Colonic mucosa (tissue), 4 donors: ENCODE measurements around the gene MOGAT3. TPM values are rescaled to one million over a fixed set of nuclear protein-coding genes. Genes with fewer than 3 reads are reported as not detected.
A peak's percentile ranks its signal among the peaks of the same experiment; 100 is the strongest.

ENCODE experiments used
- DNase-seq: peaks from one replicate; pipeline ENCODE4 v3.0.0-alpha.2; 2020
- H3K27ac ChIP-seq: fragments of 200-600 bp; one replicate; pipeline ENCODE4 v1.8.0; 2021
- H3K27me3 ChIP-seq: fragments of 200-600 bp; one replicate; pipeline ENCODE4 v1.8.0; 2021
- H3K36me3 ChIP-seq: fragments of 200-600 bp; one replicate; pipeline ENCODE4 v1.8.0; 2021
- H3K4me1 ChIP-seq: fragments of 200-600 bp; one replicate; pipeline ENCODE4 v1.8.0; 2021; ENCODE audit warnings: mild to moderate bottlenecking
- H3K4me3 ChIP-seq: fragments of 200-600 bp; one replicate; pipeline ENCODE4 v1.8.0; 2021
- H3K9ac ChIP-seq, 2 donors: one replicate each; pipeline ENCODE4 v1.7.0; 2013; ENCODE audit warnings: control low read depth in 2 of 2, low read depth in 2 of 2, low read length in 2 of 2
- H3K9me3 ChIP-seq: fragments of 200-600 bp; one replicate; pipeline ENCODE4 v1.8.0; 2021
- intact Hi-C: fragments of 100-400 bp; cut with DNase I; formaldehyde crosslinking; loops from one replicate; pipeline ENCODE4 v1.14.1; 2022
- total RNA-seq, 2 donors: library from RNA; stranded (reverse); fragmentation: NEBNext Ultra II Directional in 1 of 2; extraction: Animal tissue kit (Norgen Biotek cat#: 25700) in 1 of 2; gene quantifications; one replicate each; pipeline ENCODE4 v1.2.1, GENCODE V29; 2021
- TF ChIP-seq, protein P1 (sequence below): fragments of 200-600 bp; IDR thresholded peaks from one replicate; pipeline ENCODE4 v1.8.0; 2022; ENCODE audit warnings: antibody characterized with exemption, mild to moderate bottlenecking
- donor health status: healthy.
- donor health status: DM: no; HTN: no; CAD: no.
- donor health status: DM: no; HTN: no; CAD: no.

MOGAT3 gene
- total RNA-seq, 2 donors from 2014 or later: 33.2 to 47.7 TPM

DNA sequence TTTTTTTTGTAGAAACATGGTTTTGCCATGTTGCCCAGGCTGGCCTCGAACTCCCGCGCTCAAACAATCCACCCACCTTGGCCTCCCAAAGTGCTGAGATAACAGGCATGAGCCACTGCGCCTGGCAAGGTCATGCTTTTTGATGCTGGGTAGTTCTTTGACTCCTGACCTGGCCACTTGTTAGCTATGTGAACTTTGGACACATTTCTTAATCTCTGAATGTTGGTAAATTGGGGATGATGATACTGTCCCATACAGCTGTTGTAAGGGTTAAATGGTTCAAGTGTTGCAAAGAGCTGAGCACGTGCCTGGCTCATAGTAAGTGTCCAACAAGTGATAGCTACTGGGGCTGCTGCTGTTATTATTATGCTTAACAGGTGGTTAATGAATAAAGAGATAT is 19.5 kb upstream of the MOGAT3 start:
- Histone ChIP-seq H3K27me3 (no peaks in the 10 kb centered on the region), H3K27ac (no peak overlapping the region), H3K9ac (no peak overlapping the region), H3K36me3 (peaks cover 11% of the 10 kb centered on the region), H3K4me1 (peaks cover 5% of the 10 kb centered on the region), H3K4me3 (no peak overlapping the region), H3K9me3 (no peaks in the 10 kb centered on the region)
- intact Hi-C loops: no loop called here
- DNase-seq: no peak
- TF ChIP-seq, protein P1, sequence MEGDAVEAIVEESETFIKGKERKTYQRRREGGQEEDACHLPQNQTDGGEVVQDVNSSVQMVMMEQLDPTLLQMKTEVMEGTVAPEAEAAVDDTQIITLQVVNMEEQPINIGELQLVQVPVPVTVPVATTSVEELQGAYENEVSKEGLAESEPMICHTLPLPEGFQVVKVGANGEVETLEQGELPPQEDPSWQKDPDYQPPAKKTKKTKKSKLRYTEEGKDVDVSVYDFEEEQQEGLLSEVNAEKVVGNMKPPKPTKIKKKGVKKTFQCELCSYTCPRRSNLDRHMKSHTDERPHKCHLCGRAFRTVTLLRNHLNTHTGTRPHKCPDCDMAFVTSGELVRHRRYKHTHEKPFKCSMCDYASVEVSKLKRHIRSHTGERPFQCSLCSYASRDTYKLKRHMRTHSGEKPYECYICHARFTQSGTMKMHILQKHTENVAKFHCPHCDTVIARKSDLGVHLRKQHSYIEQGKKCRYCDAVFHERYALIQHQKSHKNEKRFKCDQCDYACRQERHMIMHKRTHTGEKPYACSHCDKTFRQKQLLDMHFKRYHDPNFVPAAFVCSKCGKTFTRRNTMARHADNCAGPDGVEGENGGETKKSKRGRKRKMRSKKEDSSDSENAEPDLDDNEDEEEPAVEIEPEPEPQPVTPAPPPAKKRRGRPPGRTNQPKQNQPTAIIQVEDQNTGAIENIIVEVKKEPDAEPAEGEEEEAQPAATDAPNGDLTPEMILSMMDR: no peak

DNA sequence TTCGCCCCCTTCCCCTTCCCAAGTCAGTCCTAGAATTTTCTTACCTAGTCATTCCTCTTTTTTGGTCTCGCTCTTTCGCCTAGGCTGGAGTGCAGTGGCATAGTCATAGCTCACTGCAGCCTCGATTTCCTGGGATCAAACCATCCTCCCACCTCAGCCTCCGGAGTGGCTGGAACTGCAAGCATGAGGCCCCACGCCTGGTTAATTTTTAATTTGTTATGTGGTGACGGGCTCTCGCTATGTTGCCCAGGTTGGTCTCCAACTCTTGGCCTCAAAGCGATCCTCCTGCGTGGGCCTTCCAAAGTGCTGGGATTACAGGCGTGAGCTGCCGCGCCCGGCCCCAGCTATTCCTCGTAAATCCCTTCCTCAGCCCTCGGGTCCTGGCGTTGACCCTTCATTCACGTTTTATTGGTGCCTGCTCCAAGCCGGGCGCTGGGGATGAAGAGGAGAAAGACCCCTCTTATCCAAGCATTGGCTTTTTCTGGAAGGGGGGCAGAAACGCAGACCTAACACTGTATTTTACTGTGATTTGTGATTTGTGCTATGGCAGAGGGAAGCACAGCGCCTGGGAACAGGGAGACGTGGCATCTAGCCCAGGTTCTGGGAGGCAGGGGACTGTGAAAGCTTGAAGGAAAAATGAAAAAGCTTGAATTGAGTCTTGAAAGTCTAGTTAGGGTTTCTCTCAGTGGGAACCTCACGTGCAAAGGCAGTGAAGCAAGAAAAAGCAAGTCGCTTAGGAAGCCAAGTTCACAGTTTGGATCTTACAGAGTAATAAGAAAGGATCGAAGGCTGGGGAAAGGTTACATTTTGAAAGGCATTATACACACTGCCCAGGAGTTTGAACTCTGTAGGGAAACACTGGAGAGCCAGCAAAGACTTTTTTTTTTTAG is 17.6 kb upstream of the MOGAT3 start:
- no peak for DNase-seq

DNA sequence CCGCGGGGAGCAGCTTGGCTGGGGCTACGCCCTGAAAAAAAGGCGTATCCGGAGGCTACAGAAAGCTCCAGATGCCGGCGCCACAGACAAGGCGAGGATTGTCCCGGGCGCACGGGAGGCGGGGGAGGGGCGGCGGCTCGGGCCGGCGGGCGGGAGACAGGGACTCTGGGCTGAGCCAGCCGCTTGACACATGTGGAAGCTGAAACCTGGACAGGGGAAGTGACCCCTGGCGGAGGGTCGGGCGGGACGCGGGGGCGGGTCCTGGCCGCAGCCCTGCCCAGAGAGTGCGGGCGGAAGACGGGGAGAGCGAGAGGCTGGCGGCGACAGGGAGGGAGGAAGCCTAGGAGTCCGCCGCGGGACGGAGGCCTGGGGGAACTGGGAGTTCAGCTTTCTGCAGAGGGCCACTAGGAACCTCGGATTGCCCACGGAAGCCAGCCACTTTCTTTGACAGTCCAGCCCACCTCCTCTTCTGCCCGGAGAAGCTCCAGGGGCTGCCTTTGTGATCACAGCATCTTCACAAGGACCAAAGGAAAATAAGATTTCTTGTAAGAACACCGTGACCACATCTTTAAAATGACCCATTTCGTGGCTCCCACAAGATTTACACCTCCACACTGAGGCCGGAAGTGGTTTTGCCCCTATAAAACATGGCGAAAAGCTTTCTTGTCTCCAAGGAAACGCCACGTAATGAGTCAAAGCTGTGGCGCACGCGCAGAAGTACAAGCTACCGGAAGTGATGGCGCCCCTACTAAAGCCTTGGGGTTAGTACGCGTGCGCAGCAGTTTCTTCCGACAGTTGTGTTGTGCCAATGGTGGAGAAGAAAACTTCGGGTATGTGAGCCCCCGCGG is 16.8 kb upstream of the MOGAT3 start, which contains the start of the genes PLOD3 and ZNHIT1:
Gene PLOD3, minus strand, starts transcription at position 194 of the 848 bp plus-strand sequence. CDS start 307 bp downstream, outside the sequence.
Gene ZNHIT1, plus strand, starts transcription at position 778 of the 848 bp plus-strand sequence. Its CDS starts 31 bp downstream, at position 809.
- peak within 1 kb of the TSS; percentile 97 for H3K27ac ChIP-seq
- no peaks in the 10 kb centered on the region for H3K9me3 ChIP-seq
- H3K27me3 ChIP-seq: no peaks in the 10 kb centered on the region
- peak within 1 kb of the TSS; percentile 77 for H3K4me3 ChIP-seq
- peak within 1 kb of the TSS; percentile 89 for H3K9ac ChIP-seq
- TF ChIP-seq, protein P1: no peak
- peak; percentile 97 for DNase-seq
- no peaks in the 10 kb centered on the region for H3K36me3 ChIP-seq
- intact Hi-C loops: no loop called here
- peaks cover 5% of the 10 kb centered on the region for H3K4me1 ChIP-seq

More for the DNA sequence above, 17.6 kb upstream of the MOGAT3 start:
- H3K9ac ChIP-seq: peak overlapping the region; percentile 72 to 89
- TF ChIP-seq, protein P1: no peak
- H3K4me3 ChIP-seq: peak overlapping the region; percentile 77
- intact Hi-C loops: no loop called here
- H3K27me3 ChIP-seq: no peaks in the 10 kb centered on the region
- H3K36me3 ChIP-seq: peaks cover 4% of the 10 kb centered on the region
- peak overlapping the region; percentile 97 for H3K27ac ChIP-seq
- H3K9me3 ChIP-seq: no peaks in the 10 kb centered on the region
- H3K4me1 ChIP-seq: peaks cover 5% of the 10 kb centered on the region

DNA sequence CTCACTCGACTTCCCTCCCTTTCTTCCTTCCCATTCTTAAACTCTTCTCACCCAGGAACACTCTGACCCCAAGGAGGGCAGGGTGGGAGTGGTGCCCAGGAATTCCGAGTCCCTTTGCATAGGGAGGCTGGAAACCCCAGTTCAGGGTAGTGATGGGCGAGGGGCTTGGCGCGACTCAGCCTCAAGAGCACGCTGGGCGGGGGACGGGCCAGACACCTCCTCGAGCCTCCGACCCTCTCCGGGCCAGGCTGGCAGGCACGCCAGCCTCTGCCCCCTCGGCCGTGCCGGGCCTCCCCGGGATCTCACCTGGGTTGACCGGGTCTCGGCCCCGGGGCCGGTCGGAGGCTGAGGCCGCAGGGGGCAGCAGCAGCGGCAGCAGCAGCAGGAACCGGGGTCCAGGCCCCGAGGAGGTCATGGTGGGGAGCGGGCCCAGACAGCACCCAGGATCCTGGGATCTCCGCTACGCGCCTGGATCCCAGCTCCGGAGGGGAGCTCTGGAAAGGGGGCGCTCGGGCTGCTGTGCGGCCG is 16.1 kb upstream of the MOGAT3 start:
- DNase-seq: no peak
- H3K4me3 ChIP-seq: peak overlapping the region; percentile 77

More for the DNA sequence above, 16.1 kb upstream of the MOGAT3 start:
- Histone ChIP-seq H3K27me3 (no peaks in the 10 kb centered on the region), H3K9ac (peak overlapping the region; percentile 89), H3K36me3 (no peaks in the 10 kb centered on the region), H3K9me3 (no peaks in the 10 kb centered on the region), H3K27ac (peak overlapping the region; percentile 97), H3K4me1 (peaks cover 5% of the 10 kb centered on the region)
- intact Hi-C loops: no loop called here
- TF ChIP-seq, protein P1: no peak
